ENCODE results near the gene SORT1. TPM values are rescaled to one million over a fixed set of nuclear protein-coding genes. Genes with fewer than 3 reads are reported as not detected.
"Not testable (repeated sequence)": the region's sequence is repeated elsewhere in the genome, so short reads cannot be mapped to it uniquely, and the experiment has no call there.

The SORT1 gene
- total and polyA plus RNA-seq, 4 donors: 30.1 to 78.6 (median 62.2) TPM

- WGBS (ENCODE audit: insufficient coverage): 57% methylated on average over 4 of the region's 12 CpGs
- Histone ChIP-seq H3K27ac (ENCODE audit: low read depth, low read length) (no peak overlapping the region), H3K4me1 (ENCODE audit: control insufficient read depth, insufficient read depth, low read length) (peaks cover 43% of the 10 kb centered on the region)
Observed at GRCh38 chr1:109295712-109296415, 101.9 kb downstream of the SORT1 start.

GRCh38 chr1:109294481-109294880 is 103.2 kb downstream of the SORT1 start:
- Histone ChIP-seq H3K27ac (ENCODE audit: low read depth, low read length) (no peak overlapping the region), H3K27me3 (ENCODE audit: control insufficient read depth, insufficient read depth, low read length) (no peaks in the 10 kb centered on the region), H3K9me3 (ENCODE audit: control insufficient read depth, insufficient read depth, low read length) (no peaks in the 10 kb centered on the region), H3K36me3 (ENCODE audit: control insufficient read depth, insufficient read depth, low read length) (no peaks in the 10 kb centered on the region), H3K4me1 (ENCODE audit: control insufficient read depth, insufficient read depth, low read length) (peaks cover 29% of the 10 kb centered on the region), H3K4me3 (ENCODE audit: low read depth, low read length) (no peak overlapping the region)
- WGBS (ENCODE audit: insufficient coverage): 93% methylated on average over 2 of the region's 4 CpGs
- DNase-seq (ENCODE audit: low read depth in 4 of 6, low spot score in 6 of 6): no peak

More at GRCh38 chr1:109295712-109296415, 101.9 kb downstream of the SORT1 start:
- H3K27me3 ChIP-seq (ENCODE audit: control insufficient read depth, insufficient read depth, low read length): no peaks in the 10 kb centered on the region
- H3K36me3 ChIP-seq (ENCODE audit: control insufficient read depth, insufficient read depth, low read length): no peaks in the 10 kb centered on the region
- H3K9me3 ChIP-seq (ENCODE audit: control insufficient read depth, insufficient read depth, low read length): no peaks in the 10 kb centered on the region
- H3K4me3 ChIP-seq (ENCODE audit: low read depth, low read length): no peak overlapping the region
- peak in 2 of 6 donors; percentile 31 to 44 for DNase-seq (ENCODE audit: low read depth in 4 of 6, low spot score in 6 of 6)

- no peaks in the 10 kb centered on the region for H3K36me3 ChIP-seq (ENCODE audit: control insufficient read depth, insufficient read depth, low read length)
- no peaks in the 10 kb centered on the region for H3K9me3 ChIP-seq (ENCODE audit: control insufficient read depth, insufficient read depth, low read length)
- no peaks in the 10 kb centered on the region for H3K27me3 ChIP-seq (ENCODE audit: control insufficient read depth, insufficient read depth, low read length)
- H3K27ac ChIP-seq (ENCODE audit: low read depth, low read length): no peak overlapping the region
- WGBS (ENCODE audit: insufficient coverage): no CpG with 5 or more reads among the region's 2 CpGs
- peaks cover 18% of the 10 kb centered on the region for H3K4me1 ChIP-seq (ENCODE audit: control insufficient read depth, insufficient read depth, low read length)
- H3K4me3 ChIP-seq (ENCODE audit: low read depth, low read length): no peak overlapping the region
- no peak for DNase-seq (ENCODE audit: low read depth in 4 of 6, low spot score in 6 of 6)
Observed at GRCh38 chr1:109293026-109293425, 104.7 kb downstream of the SORT1 start.

GRCh38 chr1:109292364-109292763 is 105.4 kb downstream of the SORT1 start:
- Histone ChIP-seq H3K4me1 (ENCODE audit: control insufficient read depth, insufficient read depth, low read length) (peaks cover 11% of the 10 kb centered on the region), H3K4me3 (ENCODE audit: low read depth, low read length) (no peak overlapping the region), H3K9me3 (ENCODE audit: control insufficient read depth, insufficient read depth, low read length) (no peaks in the 10 kb centered on the region), H3K36me3 (ENCODE audit: control insufficient read depth, insufficient read depth, low read length) (no peaks in the 10 kb centered on the region), H3K27me3 (ENCODE audit: control insufficient read depth, insufficient read depth, low read length) (no peaks in the 10 kb centered on the region), H3K27ac (ENCODE audit: low read depth, low read length) (no peak overlapping the region)
- DNase-seq (ENCODE audit: low read depth in 4 of 6, low spot score in 6 of 6): peak in 2 of 6 donors; percentile 22 to 47
- 35% methylated on average over 4 of the region's 9 CpGs for WGBS (ENCODE audit: insufficient coverage)

GRCh38 chr1:109290998-109291397 is 106.7 kb downstream of the SORT1 start:
- Histone ChIP-seq H3K27ac (ENCODE audit: low read depth, low read length) (no peak overlapping the region), H3K36me3 (ENCODE audit: control insufficient read depth, insufficient read depth, low read length) (no peaks in the 10 kb centered on the region), H3K27me3 (ENCODE audit: control insufficient read depth, insufficient read depth, low read length) (no peaks in the 10 kb centered on the region), H3K9me3 (ENCODE audit: control insufficient read depth, insufficient read depth, low read length) (no peaks in the 10 kb centered on the region), H3K4me1 (ENCODE audit: control insufficient read depth, insufficient read depth, low read length) (peaks cover 5% of the 10 kb centered on the region), H3K4me3 (ENCODE audit: low read depth, low read length) (no peak overlapping the region)
- no peak for DNase-seq (ENCODE audit: low read depth in 4 of 6, low spot score in 6 of 6)
- WGBS (ENCODE audit: insufficient coverage): 73% methylated on average over 4 of the region's 6 CpGs

- H3K27ac ChIP-seq (ENCODE audit: low read depth, low read length): no peak overlapping the region
- no CpG with 5 or more reads among the region's 1 CpG for WGBS (ENCODE audit: insufficient coverage)
- no peak for DNase-seq (ENCODE audit: low read depth in 4 of 6, low spot score in 6 of 6)
- H3K4me1 ChIP-seq (ENCODE audit: control insufficient read depth, insufficient read depth, low read length): peaks cover 5% of the 10 kb centered on the region
- no peak overlapping the region for H3K4me3 ChIP-seq (ENCODE audit: low read depth, low read length)
- no peaks in the 10 kb centered on the region for H3K27me3 ChIP-seq (ENCODE audit: control insufficient read depth, insufficient read depth, low read length)
- H3K9me3 ChIP-seq (ENCODE audit: control insufficient read depth, insufficient read depth, low read length): no peaks in the 10 kb centered on the region
- no peaks in the 10 kb centered on the region for H3K36me3 ChIP-seq (ENCODE audit: control insufficient read depth, insufficient read depth, low read length)
Observed at GRCh38 chr1:109290137-109290536, 107.6 kb downstream of the SORT1 start.

- not testable (repeated sequence) for H3K27me3 ChIP-seq (ENCODE audit: control insufficient read depth, insufficient read depth, low read length); H3K27ac ChIP-seq (ENCODE audit: low read depth, low read length); H3K9me3 ChIP-seq (ENCODE audit: control insufficient read depth, insufficient read depth, low read length); H3K36me3 ChIP-seq (ENCODE audit: control insufficient read depth, insufficient read depth, low read length); DNase-seq (ENCODE audit: low read depth in 4 of 6, low spot score in 6 of 6); H3K4me3 ChIP-seq (ENCODE audit: low read depth, low read length)
- H3K4me1 ChIP-seq (ENCODE audit: control insufficient read depth, insufficient read depth, low read length): peaks cover 25% of the 10 kb centered on the region
- 65% methylated on average over 5 of the region's 5 CpGs for WGBS (ENCODE audit: insufficient coverage)
Observed at GRCh38 chr1:109286762-109287161, 111.0 kb downstream of the SORT1 start.

GRCh38 chr1:109283748-109284600 is 113.7 kb downstream of the SORT1 start:
- Histone ChIP-seq H3K9me3 (ENCODE audit: control insufficient read depth, insufficient read depth, low read length) (no peaks in the 10 kb centered on the region), H3K4me3 (ENCODE audit: low read depth, low read length) (peak overlapping the region; percentile 59), H3K36me3 (ENCODE audit: control insufficient read depth, insufficient read depth, low read length) (peaks cover 16% of the 10 kb centered on the region), H3K27ac (ENCODE audit: low read depth, low read length) (peak overlapping the region; percentile 96), H3K27me3 (ENCODE audit: control insufficient read depth, insufficient read depth, low read length) (no peaks in the 10 kb centered on the region), H3K4me1 (ENCODE audit: control insufficient read depth, insufficient read depth, low read length) (peaks cover 42% of the 10 kb centered on the region)
- DNase-seq (ENCODE audit: low read depth in 4 of 6, low spot score in 6 of 6): peak in 2 of 6 donors; percentile 78 to 82
- 23% methylated on average over 6 of the region's 17 CpGs for WGBS (ENCODE audit: insufficient coverage)

- 1% methylated on average over 43 of the region's 56 CpGs for WGBS (ENCODE audit: insufficient coverage)
- peak within 1 kb of the TSS; percentile 96 for H3K27ac ChIP-seq (ENCODE audit: low read depth, low read length)
- H3K9me3 ChIP-seq (ENCODE audit: control insufficient read depth, insufficient read depth, low read length): no peaks in the 10 kb centered on the region
- peaks cover 42% of the 10 kb centered on the region for H3K4me1 ChIP-seq (ENCODE audit: control insufficient read depth, insufficient read depth, low read length)
- H3K36me3 ChIP-seq (ENCODE audit: control insufficient read depth, insufficient read depth, low read length): peaks cover 16% of the 10 kb centered on the region
- H3K4me3 ChIP-seq (ENCODE audit: low read depth, low read length): peak within 1 kb of the TSS; percentile 59
- DNase-seq (ENCODE audit: low read depth in 4 of 6, low spot score in 6 of 6): peak; percentile 86 to 99 (median 96)
- no peaks in the 10 kb centered on the region for H3K27me3 ChIP-seq (ENCODE audit: control insufficient read depth, insufficient read depth, low read length)
Observed at GRCh38 chr1:109282952-109283747, 114.6 kb downstream of the SORT1 start, which contains the start of gene PSRC1. PSRC1 (minus strand) TSS chr1:109283145.
